Activated CD4-positive, alpha-beta T cell treated with anti-CD3 and anti-CD28 coated beads, Interleukin-2, Interleukin-4, amounts not matched to agents 100 ng/mL and 50 ng/mL, durations not matched to agents 16 hours and 8 hours (primary cell): ENCODE results near the gene RSPO4.

Experiments used
- DNase-seq: peaks from one replicate; pipeline ENCODE4 v3.0.0-alpha.2; 2020; ENCODE audit warnings: low spot score

The RSPO4 gene

DNA sequence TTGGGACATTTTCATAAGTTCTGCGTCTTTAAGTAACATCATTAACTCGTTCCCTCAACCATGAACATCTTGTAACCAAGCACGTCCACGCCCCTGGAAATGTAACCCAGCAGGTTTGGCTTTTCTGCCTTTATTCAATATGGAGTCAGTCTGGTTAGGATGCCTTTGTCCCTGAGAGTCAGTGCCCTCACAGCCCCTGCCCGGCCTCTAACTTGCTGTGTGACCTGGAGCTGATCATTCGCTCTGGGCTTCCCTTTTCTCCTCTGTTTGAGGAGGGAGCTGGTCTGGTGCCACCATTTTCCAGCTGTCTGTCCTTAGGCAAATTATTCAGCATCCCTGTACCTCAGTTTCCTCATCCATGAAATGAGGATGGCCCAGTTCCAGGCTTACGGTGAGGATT is 59.5 kb downstream of the RSPO4 start:
- no peak for DNase-seq

DNA sequence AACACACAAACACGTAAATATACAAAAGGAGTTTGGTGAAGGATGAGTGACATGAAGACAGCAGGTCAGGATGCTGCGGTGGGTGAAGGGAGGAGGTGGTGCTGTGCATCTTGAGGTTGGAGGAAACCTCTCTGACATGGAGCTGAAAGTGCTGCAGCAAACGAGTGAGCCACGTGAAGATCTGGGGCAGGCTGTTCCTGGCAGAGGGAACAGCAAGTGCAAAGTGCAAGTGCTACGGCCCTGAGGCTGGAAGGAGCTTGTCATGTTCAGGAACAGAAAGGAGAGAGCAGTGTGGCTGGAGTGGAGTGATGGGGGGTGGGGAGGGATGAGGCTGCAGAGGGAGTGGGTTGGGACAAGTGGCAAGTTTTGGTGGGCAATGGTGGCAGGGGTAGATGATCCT is 61.2 kb downstream of the RSPO4 start:
- no peak for DNase-seq

DNA sequence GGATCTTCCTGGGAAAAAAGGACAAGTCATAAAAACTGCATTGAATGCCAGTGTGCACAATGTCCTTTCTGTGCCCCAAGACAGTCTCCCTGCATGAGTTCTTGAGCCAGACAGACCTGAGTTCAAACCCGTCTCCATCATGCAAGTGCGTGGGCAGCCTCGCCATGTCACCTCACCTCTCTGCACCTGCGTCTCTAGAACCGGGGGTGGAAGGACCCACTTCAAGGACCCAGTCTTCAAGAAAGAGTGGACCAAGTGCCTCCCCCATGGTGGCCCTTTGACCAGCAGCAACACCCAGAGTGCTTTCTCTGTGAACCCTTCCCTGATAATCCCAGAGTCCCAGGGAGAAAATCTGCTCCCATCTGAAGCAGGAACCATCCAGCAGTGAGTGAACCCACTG is 62.5 kb downstream of the RSPO4 start:
- no peak for DNase-seq

DNA sequence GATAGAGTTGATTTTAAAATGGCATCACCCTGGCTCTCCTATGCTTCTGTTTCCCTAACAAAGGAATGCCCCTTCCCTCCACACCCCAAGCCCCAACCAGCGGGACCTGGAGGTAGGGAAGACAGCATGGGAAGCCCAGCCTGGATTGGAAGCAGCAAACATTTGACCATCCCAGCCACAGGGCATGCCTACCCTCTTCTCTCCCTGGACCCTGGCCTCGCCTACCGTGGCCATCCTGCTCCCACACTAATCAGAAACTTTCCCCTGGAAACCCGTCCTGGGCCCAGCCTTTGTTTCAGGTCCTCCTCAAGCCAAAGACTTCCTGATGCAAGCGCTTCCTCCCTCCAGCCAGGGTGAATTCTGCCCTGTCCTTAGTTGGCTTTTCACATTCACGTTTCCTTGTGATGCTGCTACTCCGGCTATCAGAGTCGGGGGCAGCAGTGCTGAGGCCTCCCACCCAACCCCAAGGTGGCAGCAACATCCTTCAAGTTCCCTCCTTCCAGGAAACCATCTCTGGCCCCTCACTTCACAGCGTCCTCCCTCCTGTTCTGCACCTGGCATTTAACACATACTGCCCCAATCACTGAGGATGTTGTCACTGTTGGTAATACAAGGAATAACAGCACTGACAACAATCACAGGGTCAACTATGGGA is 67.8 kb downstream of the RSPO4 start:
- no peak for DNase-seq

DNA sequence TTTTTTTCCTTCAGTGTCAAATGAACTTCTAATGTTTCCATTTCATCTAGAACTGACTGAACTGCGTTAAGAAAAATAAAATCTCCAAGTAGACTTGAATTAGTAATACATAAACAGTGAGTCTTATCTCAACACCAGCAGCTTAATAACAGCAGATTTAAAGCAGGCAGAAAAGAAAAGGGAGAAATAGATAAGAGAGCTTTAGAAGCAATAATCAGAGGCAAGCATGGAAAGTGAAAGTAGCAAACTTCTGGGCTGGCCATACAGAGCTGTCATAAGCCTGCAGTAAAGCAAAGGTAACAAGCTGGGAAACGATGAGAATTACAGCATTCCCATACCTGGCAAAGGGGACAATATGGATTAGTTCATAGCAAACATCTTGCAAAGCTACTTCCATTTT is 69.1 kb downstream of the RSPO4 start:
- DNase-seq, result no peak

DNA sequence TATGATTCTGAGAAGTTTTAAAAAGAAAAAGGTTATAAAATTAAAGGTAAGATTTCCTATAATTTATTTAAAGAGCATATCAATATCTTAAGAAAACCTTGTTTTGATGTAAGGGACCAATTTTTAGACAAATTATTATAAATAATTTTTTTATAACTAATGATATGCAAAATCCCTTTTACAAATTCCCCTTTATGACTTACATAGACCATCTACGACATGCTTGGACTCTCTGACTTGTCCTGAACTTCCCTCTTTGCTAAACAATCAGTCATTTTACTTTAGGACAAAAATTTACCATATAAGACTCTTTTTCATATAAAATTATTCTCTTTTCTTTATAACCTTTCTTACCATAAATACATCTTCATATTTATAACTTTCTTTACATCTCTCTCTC is 70.7 kb downstream of the RSPO4 start:
- no peak for DNase-seq

DNA sequence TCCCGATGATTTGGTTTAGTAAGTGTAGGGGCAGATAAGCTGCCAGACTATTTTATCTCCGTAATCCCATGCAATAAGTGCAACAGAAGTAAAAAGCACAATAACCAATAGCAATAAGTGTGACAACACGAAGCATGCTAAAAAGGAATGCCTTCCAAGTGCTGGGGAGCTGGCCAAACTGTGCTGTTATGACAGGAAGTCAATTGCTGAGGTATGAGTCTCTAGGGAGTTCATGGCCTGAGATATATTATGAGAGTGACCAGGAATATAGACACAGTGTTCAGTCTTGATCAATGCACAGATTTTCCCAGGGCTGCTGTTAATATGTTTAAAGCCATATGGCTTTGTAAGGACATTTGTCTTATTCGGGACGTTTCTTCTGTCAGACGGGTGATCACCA is 75.4 kb downstream of the RSPO4 start:
- DNase-seq, result no peak

DNA sequence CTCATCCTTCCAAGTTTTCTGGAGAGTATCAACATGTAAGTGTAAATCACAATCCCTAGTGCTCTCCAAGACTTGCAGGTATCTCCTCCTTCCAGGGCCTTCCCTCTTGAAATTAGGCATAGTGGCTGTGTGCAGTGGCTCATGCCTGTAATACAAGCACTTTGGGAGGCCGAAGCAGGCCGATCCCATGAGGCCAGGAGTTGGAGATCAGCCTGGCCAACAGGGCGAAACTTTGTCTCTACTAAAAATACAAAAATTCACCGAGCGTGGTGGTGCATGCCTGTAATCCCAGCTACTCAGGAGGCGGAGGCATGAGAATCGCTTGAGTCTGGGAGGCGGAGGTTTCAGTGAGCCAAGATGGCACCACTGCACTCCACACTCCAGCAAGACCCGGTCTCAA is 76.6 kb downstream of the RSPO4 start:
- no peak for DNase-seq

DNA sequence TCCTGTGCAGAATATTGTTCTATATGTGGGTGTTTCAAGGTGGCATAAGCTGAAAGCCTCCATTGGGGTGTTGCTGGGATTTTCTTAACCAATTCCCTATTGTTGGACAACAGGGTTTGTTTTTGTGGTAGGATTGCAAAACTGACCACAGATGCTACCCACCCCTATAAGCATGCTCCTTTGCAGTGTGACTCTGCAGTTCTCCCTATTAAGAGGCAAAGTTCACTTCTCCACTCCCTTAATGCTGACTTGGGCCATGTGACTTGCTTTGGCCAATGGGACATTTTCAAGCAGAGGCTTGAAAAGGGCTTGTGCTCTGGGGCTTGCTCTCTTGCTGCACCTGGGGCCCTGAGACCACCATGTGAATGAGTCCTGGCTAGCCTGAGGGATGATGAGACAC is 77.5 kb downstream of the RSPO4 start:
- DNase-seq, result no peak

DNA sequence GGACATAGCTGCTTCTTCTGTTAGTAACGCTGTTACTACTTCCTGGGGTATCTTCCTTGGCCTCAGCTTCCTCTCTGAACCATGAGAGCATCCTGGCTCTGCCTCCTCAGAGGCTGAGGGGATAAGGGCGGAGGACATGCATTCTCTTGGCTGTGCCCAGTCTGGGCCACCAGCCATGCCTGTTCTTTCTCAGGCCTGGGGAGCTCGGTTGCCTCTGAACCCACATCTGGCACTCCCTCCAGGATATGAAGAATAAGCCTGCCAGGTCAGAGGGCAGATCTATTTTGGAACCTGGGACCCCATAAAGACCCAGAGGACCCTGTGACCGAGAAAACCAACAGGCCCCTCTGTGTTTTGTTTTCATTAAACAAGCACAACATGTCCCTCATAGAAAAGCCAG is 79.3 kb downstream of the RSPO4 start:
- no peak for DNase-seq

DNA sequence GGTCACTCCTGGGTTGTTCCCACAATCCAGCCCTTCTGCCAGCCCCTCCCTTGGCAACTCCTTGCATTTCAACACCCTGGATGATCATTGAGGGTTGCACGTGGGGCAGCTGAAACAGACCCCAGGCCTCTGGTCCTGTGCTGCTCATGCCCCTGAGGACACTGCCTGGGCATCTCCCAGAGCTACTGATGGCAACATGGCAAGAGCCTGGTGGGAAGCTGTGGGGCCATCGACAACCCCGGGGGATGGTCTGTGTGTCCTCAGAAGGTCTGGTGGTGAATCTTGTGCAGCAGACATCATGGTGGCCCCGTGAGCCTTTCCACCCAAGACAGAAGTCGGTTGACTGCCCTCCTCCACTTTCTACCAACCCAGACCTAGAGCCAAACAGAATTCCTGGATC is 81.0 kb downstream of the RSPO4 start:
- DNase-seq, result no peak

DNA sequence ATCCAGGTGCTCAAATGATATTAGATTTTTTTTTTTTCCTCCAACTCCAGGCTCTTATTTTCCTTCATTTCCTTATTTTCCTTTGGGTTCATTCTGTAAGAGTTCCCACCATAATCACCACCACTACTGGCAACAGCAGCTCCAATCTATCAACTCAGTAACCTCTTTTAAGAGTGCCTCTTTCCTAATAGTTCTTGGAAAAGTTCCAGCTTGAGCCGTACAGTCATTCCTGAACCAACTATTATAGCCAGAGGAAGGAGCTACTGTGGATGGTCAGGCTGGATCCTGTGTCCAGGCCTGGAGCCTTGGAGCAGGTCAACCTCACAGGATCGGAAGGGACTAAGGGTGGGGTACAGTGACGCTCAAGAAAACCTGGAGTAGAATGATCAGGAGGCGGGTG is 81.8 kb downstream of the RSPO4 start:
- DNase-seq, result no peak

DNA sequence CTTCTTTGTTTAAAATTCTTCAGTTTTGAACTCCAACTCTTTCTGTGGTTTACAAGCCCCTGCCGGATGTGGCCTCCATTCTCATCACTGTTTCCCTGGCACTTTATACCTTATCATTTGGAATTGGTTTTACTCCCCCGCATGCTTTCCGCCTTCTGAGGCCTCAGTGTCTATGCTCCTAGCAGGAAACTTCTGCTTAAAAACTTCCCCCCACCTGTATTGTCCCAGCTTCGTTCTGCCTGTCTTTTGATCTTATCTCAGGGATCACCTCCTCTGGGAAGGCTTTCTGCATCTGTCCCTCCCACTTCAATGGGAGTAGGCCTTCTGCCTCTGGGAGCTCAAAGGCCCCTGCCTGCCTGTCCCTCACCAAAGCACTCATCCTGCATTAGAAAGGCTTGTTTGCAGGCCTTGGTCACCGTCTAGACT is 82.6 kb downstream of the RSPO4 start:
- no peak for DNase-seq

DNA sequence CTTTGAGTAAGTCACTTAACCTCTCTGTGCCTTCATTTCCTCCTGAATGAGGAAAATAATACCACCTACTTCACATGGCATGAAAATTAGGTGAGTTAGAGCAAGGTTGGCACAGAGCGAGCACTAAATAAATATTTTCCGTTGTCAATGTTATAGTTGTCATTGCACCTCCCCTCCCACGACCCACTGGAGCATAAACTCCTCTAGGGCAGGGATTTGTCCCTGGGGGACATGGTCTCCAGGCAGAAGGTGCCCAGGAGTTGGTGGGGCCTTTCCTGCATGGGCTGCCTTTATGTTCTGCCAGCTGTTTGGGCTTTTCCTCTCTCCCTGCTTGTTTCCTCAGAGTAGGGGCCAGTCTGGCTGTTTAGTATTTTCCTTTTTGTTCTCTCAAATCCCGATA is 84.7 kb downstream of the RSPO4 start:
- DNase-seq, result no peak

DNA sequence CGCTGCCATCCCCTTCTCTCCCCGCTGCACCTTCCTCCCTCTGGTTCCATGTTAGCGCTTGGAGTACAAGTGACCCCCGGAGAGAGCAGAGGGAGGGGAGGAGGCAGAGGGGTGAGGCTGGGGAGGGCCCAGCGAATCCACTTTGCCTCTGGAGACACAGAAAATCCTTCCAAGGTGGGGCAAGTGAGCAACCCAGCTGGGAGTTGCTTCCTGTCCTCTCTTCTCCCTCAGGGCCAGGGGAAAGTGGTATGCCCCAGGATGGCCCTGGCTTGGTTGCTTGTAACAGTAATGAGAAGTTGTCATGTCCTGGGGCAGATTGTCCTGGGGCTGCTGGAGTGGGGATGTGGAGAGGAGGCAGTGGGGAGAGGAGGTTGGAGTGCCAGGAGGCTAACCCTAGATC is 85.3 kb downstream of the RSPO4 start:
- no peak for DNase-seq

DNA sequence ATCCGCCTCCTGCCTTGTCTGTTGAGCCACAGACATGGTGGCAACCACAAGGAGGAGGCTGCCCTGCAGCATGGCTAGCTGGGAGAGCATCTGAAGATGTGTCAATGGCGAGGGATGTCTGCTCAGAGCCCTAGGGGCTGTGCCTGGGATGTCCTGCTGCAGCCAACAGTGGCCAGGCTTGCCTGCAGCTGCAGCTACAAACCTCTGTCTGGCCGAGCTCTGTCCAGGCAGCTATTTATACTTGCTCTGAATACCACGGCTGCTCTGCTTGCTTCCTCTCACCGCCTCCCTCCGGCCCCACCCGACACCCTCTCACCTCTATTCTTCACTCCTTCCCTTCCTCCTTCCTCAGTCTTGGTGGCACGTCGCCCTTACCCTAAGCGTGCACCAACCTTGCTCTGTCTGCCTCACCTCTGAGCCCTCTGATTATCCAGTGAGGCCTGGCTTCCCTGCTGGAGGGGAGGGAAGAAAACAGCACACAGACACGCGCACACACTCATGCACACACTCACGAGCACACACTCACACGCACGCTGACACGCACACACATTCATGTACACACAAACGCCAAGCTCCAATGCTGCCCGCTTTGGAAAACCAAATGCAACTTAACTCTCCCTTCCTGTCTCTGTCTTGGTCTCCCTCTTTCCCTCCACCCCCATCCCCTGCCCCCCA is 85.8 kb downstream of the RSPO4 start, which contains the start of gene ANGPT4:
TSS of gene ANGPT4 (minus strand) at position 210 of the 675 bp plus-strand sequence. CDS start at position 90, 120 bp downstream.
- no peak for DNase-seq

DNA sequence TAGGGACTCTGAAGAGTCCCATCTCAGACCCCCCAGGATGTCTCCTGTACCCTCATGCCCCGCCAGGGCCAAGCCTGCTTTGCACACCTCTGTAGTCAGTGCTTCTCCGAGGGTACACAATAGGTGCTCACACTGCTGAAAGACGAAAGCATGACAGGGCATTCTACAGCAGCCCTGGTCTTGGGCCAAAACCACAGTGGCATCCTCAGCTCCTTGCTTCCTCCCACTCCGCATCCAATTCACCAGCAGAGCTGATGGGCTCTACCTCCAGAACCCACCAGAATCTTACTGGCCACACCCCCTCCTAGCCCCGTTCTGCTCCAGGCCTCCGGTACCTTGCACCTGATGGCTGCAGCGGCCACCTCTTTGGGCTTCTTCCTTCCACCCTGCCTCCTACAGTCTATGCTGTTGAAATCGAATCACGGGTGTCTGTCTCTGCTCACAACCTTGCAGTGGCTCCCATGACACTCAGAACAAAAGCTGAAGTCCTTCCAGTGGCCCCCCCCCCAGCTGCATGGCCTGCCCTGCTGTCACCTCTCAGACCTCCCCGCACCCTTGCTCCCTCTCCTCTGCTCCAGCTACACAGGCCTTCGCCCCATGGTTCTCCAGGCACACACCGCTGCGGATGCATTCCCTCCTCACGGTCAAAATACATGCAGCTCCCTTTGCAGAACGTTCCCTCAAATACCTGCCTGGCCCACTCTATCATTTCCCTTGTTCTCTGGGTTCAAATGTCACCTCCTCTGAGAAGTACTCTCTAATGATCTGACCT is 87.2 kb downstream of the RSPO4 start:
- DNase-seq, result no peak

DNA sequence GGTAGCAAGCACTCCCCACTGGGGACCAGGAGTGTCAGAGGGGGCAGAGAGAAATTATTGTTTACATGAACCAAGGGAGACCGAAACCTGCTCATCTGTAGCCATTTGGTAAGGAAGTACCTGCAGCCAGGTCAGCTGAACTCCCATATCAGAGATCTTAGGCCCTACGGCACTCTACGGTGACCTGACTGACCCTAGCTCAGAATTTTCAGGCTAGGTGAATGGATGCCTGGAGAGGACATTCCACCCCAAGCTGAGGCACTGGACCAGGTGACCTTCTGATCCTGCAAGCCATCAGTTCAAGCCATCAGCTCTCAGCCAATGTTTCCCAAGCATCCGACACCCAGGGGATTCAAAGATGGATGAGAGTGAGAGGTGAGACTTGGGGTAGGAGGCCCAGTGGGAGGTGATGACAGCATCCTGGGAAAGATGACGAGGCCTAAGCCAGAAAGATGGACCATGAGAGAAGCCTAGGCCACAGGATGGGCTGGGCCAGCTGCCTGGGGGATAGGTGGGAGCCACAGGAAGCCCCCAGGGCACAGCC is 88.7 kb downstream of the RSPO4 start:
- no peak for DNase-seq

DNA sequence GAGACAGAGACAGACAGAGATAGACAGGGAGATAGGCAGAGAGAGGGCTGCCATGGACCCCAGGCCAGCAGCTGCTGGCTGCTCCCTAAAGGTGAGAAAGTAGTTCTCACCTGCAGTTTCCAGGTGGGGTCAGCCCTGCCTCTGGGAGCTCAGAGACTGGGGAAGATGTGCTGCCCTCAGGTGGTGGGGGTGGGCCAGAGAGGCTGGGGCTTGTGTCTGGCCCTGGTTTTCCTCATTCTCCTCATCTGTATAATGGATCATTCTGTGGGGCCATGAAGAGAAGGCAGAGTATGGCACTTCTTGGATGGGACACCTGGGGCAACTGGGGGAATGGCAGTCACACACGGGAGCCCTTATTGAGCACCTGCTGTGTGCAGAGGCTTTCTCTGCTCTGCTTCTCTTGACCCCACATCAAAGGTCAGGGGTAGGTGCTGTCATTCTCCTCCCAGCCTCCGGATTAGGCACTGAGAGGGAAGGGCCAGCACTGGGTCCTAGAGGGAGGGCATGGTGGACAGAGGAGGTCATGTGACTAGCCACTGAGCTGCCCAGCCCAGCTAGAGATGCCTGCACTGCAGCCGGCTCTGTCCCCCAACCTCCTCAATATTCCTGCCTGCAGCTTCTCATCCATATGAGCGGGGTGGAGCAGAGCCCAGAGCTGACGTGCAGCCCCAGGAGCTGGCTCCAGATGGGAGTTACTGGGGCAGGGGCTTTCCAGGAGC is 90.1 kb downstream of the RSPO4 start:
- no peak for DNase-seq

DNA sequence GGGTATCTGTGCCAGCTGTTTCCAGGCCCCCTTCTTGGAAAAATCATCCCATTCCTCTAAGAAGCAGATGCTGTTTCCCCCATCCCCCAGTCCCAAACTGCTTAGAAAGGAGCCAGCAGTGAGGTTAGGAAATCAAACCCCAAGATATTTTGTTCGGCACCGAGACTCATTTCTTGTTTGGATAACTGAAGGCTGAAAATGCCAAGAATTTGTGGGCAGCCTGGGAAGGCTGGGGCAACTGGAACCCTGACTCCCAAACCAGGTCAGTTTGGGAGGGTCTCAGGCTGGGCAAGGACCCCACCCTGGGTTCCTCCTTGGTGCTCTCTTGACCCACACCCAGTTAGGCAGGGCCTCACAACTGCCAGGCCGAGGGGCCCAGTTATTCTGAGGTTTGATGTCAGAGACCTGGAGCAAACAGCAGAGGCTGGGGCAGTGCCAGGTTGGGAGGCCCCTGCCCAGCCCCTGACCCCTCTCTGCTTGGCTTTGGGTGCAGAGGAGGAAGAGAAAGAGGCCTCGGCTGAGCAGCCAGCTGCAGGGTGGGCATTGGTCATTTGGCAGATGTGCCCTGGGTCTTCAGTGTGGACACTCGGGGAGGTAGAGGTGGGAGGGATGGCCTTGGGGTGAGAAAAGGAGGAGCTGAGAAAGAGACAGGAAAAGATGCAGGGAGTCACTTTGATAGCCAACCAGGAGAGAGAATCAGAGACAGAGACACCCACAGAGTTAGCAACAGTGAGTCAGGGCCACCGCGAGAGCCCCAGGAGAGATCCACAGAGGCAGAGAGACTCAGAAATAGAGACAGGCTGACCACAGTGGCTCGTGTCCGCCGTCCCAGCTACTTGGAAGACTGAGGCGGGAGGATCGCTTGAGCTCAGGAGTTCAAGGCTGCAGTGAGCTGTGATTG is 91.0 kb downstream of the RSPO4 start:
- DNase-seq, result no peak
